HG02798 (cell line): ENCODE results near the gene OR4C15.

ENCODE experiments used
- ATAC-seq: cut with Tn5 transposase; IDR thresholded peaks from one replicate; pipeline ENCODE4 v1.9.1; 2021; ENCODE audit warnings: mild to moderate bottlenecking; ENCODE audit not compliant: unreplicated experiment, poor library complexity

OR4C15 gene

GRCh38 chr11:55554169-55554568 is at the start of gene OR4C15:
OR4C15 (plus strand) TSS chr11:55554469; CDS start chr11:55554469, 0 bp downstream.
- no peak for ATAC-seq

DNA sequence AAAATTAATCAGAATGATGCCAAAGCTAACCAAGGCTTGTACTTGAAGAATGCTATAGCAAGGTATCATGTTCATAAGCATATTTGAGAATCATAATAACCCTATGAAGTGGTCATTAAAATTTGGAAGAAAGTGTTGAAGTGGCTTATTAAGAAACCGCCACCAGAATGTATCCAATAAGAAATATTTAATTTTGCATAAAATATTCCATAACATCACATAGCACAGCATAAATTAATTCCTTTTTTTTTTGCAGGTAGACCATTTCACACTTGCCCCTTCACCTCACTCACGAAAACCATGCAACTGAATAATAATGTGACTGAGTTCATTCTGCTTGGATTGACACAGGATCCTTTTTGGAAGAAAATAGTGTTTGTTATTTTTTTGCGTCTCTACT is 17.6 kb downstream of the OR4C15 start, which contains the start of gene OR4C16:
TSS of gene OR4C16 (plus strand) at position 301 of the 400 bp plus-strand sequence. CDS start at position 301, 0 bp downstream.
- no peak for ATAC-seq

GRCh38 chr11:55572548-55572947 is 18.3 kb downstream of the OR4C15 start:
- ATAC-seq = peak; percentile 98
